HUES64 (cell line): Measurements from ENCODE around the gene MACF1.
"Not testable (repeated sequence)": the region's sequence is repeated elsewhere in the genome, so short reads cannot be mapped to it uniquely, and the experiment has no call there.

Experiments used
- H3K27ac ChIP-seq: 2 replicates; pipeline ENCODE4 v1.7.0; 2013; ENCODE audit warnings: low read depth, low read length, inconsistent platforms
- H3K27me3 ChIP-seq: 2 replicates; pipeline ENCODE4 v1.6.1; 2013; ENCODE audit warnings: mild to moderate bottlenecking, low read length; ENCODE audit not compliant: insufficient read depth
- H3K36me3 ChIP-seq: 2 replicates; pipeline ENCODE4 v1.6.1; 2013; ENCODE audit warnings: mild to moderate bottlenecking, low read length; ENCODE audit not compliant: insufficient read depth
- H3K4me1 ChIP-seq: 2 replicates; pipeline ENCODE4 v1.6.1; 2013; ENCODE audit warnings: mild to moderate bottlenecking, low read length, moderate library complexity; ENCODE audit not compliant: insufficient read depth
- H3K4me3 ChIP-seq: 2 replicates; pipeline ENCODE4 v1.5.1; 2013; ENCODE audit warnings: mild to moderate bottlenecking, low read length, moderate library complexity
- H3K9ac ChIP-seq: 2 replicates; pipeline ENCODE4 v1.6.1; 2013; ENCODE audit warnings: mild to moderate bottlenecking, low read depth, low read length
- H3K9me3 ChIP-seq: 2 replicates; pipeline ENCODE4 v1.6.1; 2013; ENCODE audit warnings: low read depth, low read length; ENCODE audit not compliant: insufficient read depth
- WGBS: fragments of 150-250, 120-280 bp; methylation state at CpG from one replicate; pipeline ENCODE4 v1.1.7; 2013; ENCODE audit warnings: missing lambda C conversion rate; 5-methylcytosine and 5-hydroxymethylcytosine counted together

The MACF1 gene

GRCh38 chr1:39489567-39490239, 285.2 kb downstream of the MACF1 start:
- H3K27me3 ChIP-seq, result peaks cover 62% of the 10 kb centered on the region
- peaks cover 34% of the 10 kb centered on the region for H3K36me3 ChIP-seq
- no peak overlapping the region for H3K9ac ChIP-seq
- H3K9me3 ChIP-seq, result no peaks in the 10 kb centered on the region
- no peak overlapping the region for H3K27ac ChIP-seq
- no peak overlapping the region for H3K4me3 ChIP-seq
- no peaks in the 10 kb centered on the region for H3K4me1 ChIP-seq
- 81% methylated on average over 13 of the region's 13 CpGs for WGBS

GRCh38 chr1:39490596-39491145, 286.2 kb downstream of the MACF1 start:
- Histone ChIP-seq H3K9me3 (no peaks in the 10 kb centered on the region), H3K4me3 (peak overlapping the region; percentile 50), H3K36me3 (peaks cover 24% of the 10 kb centered on the region), H3K27me3 (peaks cover 63% of the 10 kb centered on the region), H3K4me1 (no peaks in the 10 kb centered on the region), H3K9ac (no peak overlapping the region; the same call in 1 of the 2 replicates), H3K27ac (no peak overlapping the region)
- 15% methylated on average over 32 of the region's 32 CpGs for WGBS

- Histone ChIP-seq H3K27ac (no peak within 1 kb of the TSS), H3K9ac (no peak within 1 kb of the TSS; the same call in 1 of the 2 replicates), H3K36me3 (peaks cover 17% of the 10 kb centered on the region), H3K4me3 (peak within 1 kb of the TSS; percentile 50), H3K27me3 (peaks cover 63% of the 10 kb centered on the region), H3K9me3 (no peaks in the 10 kb centered on the region), H3K4me1 (no peaks in the 10 kb centered on the region)
- 2% methylated on average over 112 of the region's 112 CpGs for WGBS
Measured at GRCh38 chr1:39491146-39491921, 286.8 kb downstream of the MACF1 start, which contains the start of gene BMP8A. BMP8A (plus strand) TSS chr1:39491636; CDS start chr1:39491992, 356 bp downstream.

GRCh38 chr1:39492118-39493042, 287.9 kb downstream of the MACF1 start:
- not testable (repeated sequence) for H3K27ac ChIP-seq, H3K9me3 ChIP-seq, H3K36me3 ChIP-seq, H3K4me1 ChIP-seq, H3K9ac ChIP-seq
- Histone ChIP-seq H3K4me3 (peak overlapping the region; percentile 50), H3K27me3 (peaks cover 69% of the 10 kb centered on the region)
- 23% methylated on average over 67 of the region's 67 CpGs for WGBS

- H3K9me3 ChIP-seq, H3K4me3 ChIP-seq, H3K27ac ChIP-seq, H3K36me3 ChIP-seq, H3K4me1 ChIP-seq, H3K9ac ChIP-seq: not testable (repeated sequence)
- WGBS, result 93% methylated on average over 13 of the region's 13 CpGs
- H3K27me3 ChIP-seq, result peaks cover 68% of the 10 kb centered on the region
Measured at GRCh38 chr1:39493043-39493810, 288.7 kb downstream of the MACF1 start.

GRCh38 chr1:39494671-39495410, 290.3 kb downstream of the MACF1 start:
- Histone ChIP-seq H3K4me1 (peaks cover 4% of the 10 kb centered on the region; the same call in 1 of the 2 replicates), H3K36me3 (no peaks in the 10 kb centered on the region), H3K27ac (no peak overlapping the region), H3K9ac (no peak overlapping the region), H3K4me3 (no peak overlapping the region), H3K27me3 (peaks cover 55% of the 10 kb centered on the region), H3K9me3 (no peaks in the 10 kb centered on the region)
- 91% methylated on average over 12 of the region's 14 CpGs for WGBS

GRCh38 chr1:39496520-39496919, 292.0 kb downstream of the MACF1 start:
- not testable (repeated sequence) for H3K36me3 ChIP-seq, H3K9ac ChIP-seq, H3K9me3 ChIP-seq, H3K4me1 ChIP-seq, H3K27ac ChIP-seq, H3K4me3 ChIP-seq
- peaks cover 38% of the 10 kb centered on the region for H3K27me3 ChIP-seq
- WGBS, result 83% methylated on average over 5 of the region's 5 CpGs

- H3K27ac ChIP-seq, result no peak overlapping the region
- WGBS, result 58% methylated on average over 3 of the region's 5 CpGs
- H3K4me1 ChIP-seq, result peaks cover 4% of the 10 kb centered on the region; the same call in 1 of the 2 replicates
- no peaks in the 10 kb centered on the region for H3K36me3 ChIP-seq
- H3K4me3 ChIP-seq, result no peak overlapping the region
- H3K9me3 ChIP-seq, result no peaks in the 10 kb centered on the region
- peaks cover 28% of the 10 kb centered on the region for H3K27me3 ChIP-seq
- no peak overlapping the region for H3K9ac ChIP-seq
Measured at GRCh38 chr1:39497585-39497984, 293.1 kb downstream of the MACF1 start.

- H3K27me3 ChIP-seq, result peaks cover 21% of the 10 kb centered on the region
- 89% methylated on average over 7 of the region's 9 CpGs for WGBS
- H3K9me3 ChIP-seq, H3K4me3 ChIP-seq, H3K4me1 ChIP-seq, H3K27ac ChIP-seq, H3K36me3 ChIP-seq, H3K9ac ChIP-seq: not testable (repeated sequence)
Measured at GRCh38 chr1:39498096-39498710, 293.7 kb downstream of the MACF1 start.
